Fibroblast of mammary gland (primary cell): ENCODE measurements around the gene BEAN1.

Experiments used
- DNase-seq: peaks from one replicate; pipeline ENCODE4 v3.0.0-alpha.2; 2010; ENCODE audit warnings: low read depth
- H3K4me3 ChIP-seq: 2 replicates; pipeline ENCODE4 v1.5.1; 2011; ENCODE audit warnings: low read depth, mild to moderate bottlenecking, low read length, moderate library complexity; ENCODE audit not compliant: control insufficient read depth
- CTCF ChIP-seq: conservative IDR thresholded peaks from 2 replicates; pipeline ENCODE4 v1.5.1; 2011; ENCODE audit warnings: low read depth, low read length, inconsistent platforms; ENCODE audit not compliant: control insufficient read depth, insufficient read depth

The BEAN1 gene

GRCh38 chr16:66469291-66469946, 42.3 kb downstream of the BEAN1 start:
- no peak for DNase-seq
- TF ChIP-seq CTCF = no peak

GRCh38 chr16:66469947-66470546, 43.0 kb downstream of the BEAN1 start:
- no peak for TF ChIP-seq CTCF

More at GRCh38 chr16:66469291-66469946, 42.3 kb downstream of the BEAN1 start:
- H3K4me3 ChIP-seq = no peak overlapping the region

GRCh38 chr16:66470556-66470955, 43.5 kb downstream of the BEAN1 start:
- no peak for TF ChIP-seq CTCF
- no peak for DNase-seq
- H3K4me3 ChIP-seq = no peak overlapping the region

More at GRCh38 chr16:66469947-66470546, 43.0 kb downstream of the BEAN1 start:
- no peak for DNase-seq
- no peak overlapping the region for H3K4me3 ChIP-seq

- no peak for DNase-seq
- H3K4me3 ChIP-seq = no peak overlapping the region
- TF ChIP-seq CTCF = no peak
These were observed 44.2 kb downstream of the BEAN1 start for GRCh38 chr16:66471264-66471663.

- no peak for DNase-seq
- TF ChIP-seq CTCF = no peak
- H3K4me3 ChIP-seq = no peak overlapping the region
These were observed 44.8 kb downstream of the BEAN1 start for GRCh38 chr16:66471716-66472393.

- TF ChIP-seq CTCF = no peak
- no peak overlapping the region for H3K4me3 ChIP-seq
- DNase-seq = no peak
These were observed 46.0 kb downstream of the BEAN1 start for GRCh38 chr16:66473051-66473571.
